ENCODE data around the gene ANKDD1A.
A peak's percentile ranks its signal among the peaks of the same experiment; 100 is the strongest.

The ANKDD1A gene

DNA sequence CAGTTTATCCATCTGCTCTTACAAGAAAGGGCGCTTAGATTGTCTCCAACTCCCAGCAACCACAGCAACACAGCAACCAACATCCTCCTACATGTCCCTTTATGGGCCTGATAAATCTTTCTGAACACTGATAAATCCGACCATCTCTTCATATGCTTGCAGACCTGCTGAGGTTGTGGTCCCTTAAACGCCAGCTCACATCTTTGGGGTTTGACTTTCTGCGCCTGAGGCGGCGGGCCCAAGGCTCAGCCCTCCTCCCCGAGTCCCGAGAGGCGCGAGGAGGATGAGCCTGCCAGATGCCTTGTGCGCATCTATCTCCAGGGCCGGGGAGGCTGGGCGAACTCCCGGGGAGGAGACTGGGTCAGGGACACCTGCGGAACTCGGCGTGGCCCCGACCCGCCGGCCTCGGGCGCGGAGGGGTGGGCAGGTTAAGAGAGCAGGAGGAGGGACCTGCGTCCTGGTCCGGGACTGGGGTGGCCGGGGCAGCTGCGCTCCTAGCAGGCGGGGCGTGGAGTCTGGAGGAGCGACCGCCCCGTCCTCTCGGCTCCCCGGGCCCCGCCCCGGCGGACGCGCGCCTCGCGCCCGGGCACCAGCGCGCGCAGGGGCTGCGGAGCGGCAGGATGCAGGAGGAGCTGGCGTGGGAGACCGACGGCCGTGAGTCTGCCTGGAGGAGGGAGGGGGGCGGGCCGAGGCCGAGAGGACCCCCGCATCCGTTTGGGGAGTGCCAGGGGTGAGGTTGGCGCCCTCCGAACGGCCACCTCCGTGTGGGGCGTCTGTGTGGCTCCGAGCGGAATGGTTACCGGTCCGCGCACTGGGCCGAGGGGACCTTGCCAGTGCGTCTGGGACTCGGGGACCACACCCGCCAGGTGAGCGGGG is at the start of gene ANKDD1A:
Gene ANKDD1A (plus strand): TSS at position 592 of the 876 bp plus-strand sequence. CDS start 29 bp downstream, at position 621.
- H3K36me3 Mint-ChIP-seq (ENCODE audit: insufficient read depth), result peaks cover 3% of the 10 kb centered on the region
- DNase-seq (ENCODE audit: low spot score in 2 of 2), result no peak
- ATAC-seq (replicated peaks; ENCODE audit: extremely low read depth, poor library complexity, severe bottlenecking), result peak; percentile 64
- peaks cover 16% of the 10 kb centered on the region for H3K4me1 Mint-ChIP-seq
- peak within 1 kb of the TSS; percentile 22 for H3K27ac Mint-ChIP-seq (ENCODE audit: low read depth)
- H3K9me3 Mint-ChIP-seq, result no peaks in the 10 kb centered on the region
- H3K27me3 Mint-ChIP-seq, result no peaks in the 10 kb centered on the region
- H3K4me3 Mint-ChIP-seq, result peak within 1 kb of the TSS; percentile 63

DNA sequence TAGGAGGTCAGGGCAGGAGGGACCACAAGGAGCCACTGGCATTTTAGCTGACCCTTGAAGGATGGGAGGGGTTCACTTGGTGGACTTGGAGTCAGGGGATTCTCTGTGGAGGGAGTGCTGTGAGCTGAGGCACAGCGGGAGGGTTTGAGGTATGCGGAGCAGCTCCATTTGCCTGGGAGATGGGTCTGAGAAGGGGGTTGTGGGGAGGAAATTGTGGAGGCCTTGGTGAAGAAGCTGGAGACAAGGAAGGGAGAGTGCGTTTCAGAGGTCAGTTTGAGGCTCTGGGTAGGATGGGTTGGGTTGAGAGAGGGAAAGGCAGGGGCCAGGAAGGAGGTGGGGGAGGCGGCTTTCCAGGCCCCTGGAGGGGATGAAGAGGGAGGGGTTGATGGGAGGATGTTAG is 49.7 kb upstream of the ANKDD1A start:
- Mint-ChIP-seq H3K4me1 (peaks cover 42% of the 10 kb centered on the region), H3K27me3 (no peaks in the 10 kb centered on the region), H3K27ac (ENCODE audit: low read depth) (peak overlapping the region; percentile 77), H3K4me3 (no peak overlapping the region), H3K36me3 (ENCODE audit: insufficient read depth) (peaks cover 31% of the 10 kb centered on the region), H3K9me3 (no peaks in the 10 kb centered on the region)
- no peak for ATAC-seq (replicated peaks; ENCODE audit: extremely low read depth, poor library complexity, severe bottlenecking)
- DNase-seq (ENCODE audit: low spot score in 2 of 2), result no peak

DNA sequence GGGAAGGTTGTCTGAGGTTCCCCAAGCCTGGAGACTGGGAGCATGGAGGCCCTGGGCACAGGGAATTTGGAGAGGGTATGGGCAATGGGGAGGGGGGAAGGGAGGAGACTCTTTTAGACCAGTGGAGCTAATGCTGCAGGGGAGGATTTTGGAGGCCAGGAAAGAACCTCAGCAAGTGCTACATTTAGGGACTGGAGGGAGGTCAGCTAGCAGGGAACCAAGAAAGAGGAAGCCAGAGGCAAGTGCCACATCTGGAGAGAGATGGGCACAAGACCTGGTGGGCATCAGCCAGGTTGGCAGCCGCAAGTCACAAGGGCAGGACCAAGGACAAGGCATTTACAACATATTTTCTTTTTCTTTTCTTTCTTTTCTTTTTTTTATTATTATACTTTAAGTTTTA is 49.3 kb upstream of the ANKDD1A start:
- Mint-ChIP-seq H3K27me3 (no peaks in the 10 kb centered on the region), H3K4me3 (no peak overlapping the region), H3K9me3 (no peaks in the 10 kb centered on the region), H3K4me1 (peaks cover 37% of the 10 kb centered on the region), H3K36me3 (ENCODE audit: insufficient read depth) (peaks cover 28% of the 10 kb centered on the region), H3K27ac (ENCODE audit: low read depth) (peak overlapping the region; percentile 77)
- ATAC-seq (replicated peaks; ENCODE audit: extremely low read depth, poor library complexity, severe bottlenecking) (no peak), DNase-seq (ENCODE audit: low spot score in 2 of 2) (no peak)

DNA sequence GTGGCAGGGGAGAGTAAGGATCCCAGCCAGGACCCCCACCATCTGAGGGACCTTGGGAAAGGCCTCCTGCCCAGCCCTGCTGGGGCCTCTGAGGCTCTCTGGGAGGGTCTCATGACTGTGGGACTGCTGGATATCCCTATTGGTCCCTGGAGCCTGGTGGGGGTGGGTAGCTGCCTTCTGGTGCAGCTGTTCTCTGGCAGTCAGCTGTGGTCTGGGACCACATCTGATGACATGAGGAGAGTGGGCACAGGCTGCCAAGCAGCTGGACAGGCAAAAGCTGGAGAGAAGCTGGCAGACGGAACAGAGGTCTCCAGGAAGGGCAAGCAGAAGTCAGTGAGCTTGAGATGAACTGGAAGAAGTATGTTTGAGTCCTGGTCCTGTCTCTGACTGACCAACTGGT is 47.6 kb upstream of the ANKDD1A start:
- Mint-ChIP-seq H3K27me3 (no peaks in the 10 kb centered on the region), H3K4me1 (peaks cover 21% of the 10 kb centered on the region), H3K4me3 (no peak overlapping the region), H3K36me3 (ENCODE audit: insufficient read depth) (peaks cover 26% of the 10 kb centered on the region), H3K27ac (ENCODE audit: low read depth) (peak overlapping the region; percentile 90), H3K9me3 (no peaks in the 10 kb centered on the region)
- ATAC-seq (replicated peaks; ENCODE audit: extremely low read depth, poor library complexity, severe bottlenecking), result no peak
- DNase-seq (ENCODE audit: low spot score in 2 of 2), result no peak

DNA sequence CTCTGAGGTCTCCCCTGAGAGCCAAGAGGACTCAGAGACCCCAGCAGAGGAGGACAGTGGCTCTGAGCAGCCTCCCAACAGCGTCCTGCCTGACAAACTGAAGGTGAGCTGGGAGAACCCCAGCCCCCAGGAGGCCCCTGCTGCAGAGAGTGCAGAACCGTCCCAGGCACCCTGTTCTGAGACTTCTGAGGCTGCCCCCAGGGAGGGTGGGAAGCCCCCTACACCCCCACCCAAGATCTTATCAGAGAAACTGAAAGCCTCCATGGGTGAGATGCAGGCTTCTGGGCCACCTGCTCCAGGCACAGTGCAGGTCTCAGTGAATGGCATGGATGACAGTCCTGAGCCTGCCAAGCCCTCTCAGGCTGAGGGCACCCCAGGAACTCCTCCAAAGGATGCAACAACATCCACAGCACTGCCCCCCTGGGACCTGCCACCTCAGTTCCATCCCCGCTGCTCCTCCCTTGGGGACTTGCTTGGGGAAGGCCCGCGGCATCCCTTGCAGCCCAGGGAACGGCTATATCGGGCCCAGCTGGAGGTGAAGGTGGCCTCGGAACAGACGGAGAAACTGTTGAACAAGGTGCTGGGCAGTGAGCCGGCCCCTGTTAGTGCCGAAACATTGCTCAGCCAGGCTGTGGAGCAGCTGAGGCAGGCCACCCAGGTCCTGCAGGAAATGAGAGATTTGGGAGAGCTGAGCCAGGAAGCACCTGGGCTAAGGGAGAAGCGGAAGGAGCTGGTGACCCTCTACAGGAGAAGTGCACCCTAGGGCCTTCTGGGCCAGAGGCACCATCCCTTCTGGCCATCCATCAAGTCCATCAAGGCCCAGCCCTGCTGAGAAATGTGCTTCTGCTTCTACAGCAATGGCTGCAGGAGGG is 46.3 kb upstream of the ANKDD1A start:
- no peak for DNase-seq (ENCODE audit: low spot score in 2 of 2)
- no peaks in the 10 kb centered on the region for H3K27me3 Mint-ChIP-seq
- no peaks in the 10 kb centered on the region for H3K9me3 Mint-ChIP-seq
- no peak overlapping the region for H3K4me3 Mint-ChIP-seq
- peaks cover 26% of the 10 kb centered on the region for H3K4me1 Mint-ChIP-seq
- H3K36me3 Mint-ChIP-seq (ENCODE audit: insufficient read depth), result peaks cover 22% of the 10 kb centered on the region
- no peak overlapping the region for H3K27ac Mint-ChIP-seq (ENCODE audit: low read depth)
- ATAC-seq (replicated peaks; ENCODE audit: extremely low read depth, poor library complexity, severe bottlenecking), result no peak

DNA sequence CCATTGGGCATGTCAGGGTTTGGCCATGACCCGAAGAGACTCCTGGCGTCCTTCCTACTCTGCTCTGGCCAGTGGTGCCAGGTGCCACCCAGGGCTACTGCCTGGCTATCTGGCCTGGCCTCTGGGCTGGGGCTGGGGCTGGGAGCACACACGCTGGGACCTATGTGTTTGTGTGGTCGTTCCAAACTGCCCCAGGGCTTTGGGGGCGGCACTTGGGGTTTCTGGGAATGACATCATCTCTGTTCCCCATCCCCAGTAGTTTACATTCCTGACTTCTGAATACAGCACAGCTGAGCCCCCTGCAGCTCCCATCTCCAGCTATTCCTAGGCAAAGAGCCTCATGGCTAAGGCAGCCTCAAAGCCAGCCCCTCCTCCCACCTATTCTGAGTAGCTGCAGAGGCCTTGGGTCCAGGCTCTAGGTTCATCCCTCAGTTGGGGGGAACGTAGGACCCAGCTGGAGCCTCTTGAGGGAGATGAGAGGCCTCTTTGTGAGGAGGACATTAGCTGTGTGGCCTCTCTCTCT is 45.6 kb upstream of the ANKDD1A start:
- H3K27ac Mint-ChIP-seq (ENCODE audit: low read depth), result no peak overlapping the region
- DNase-seq (ENCODE audit: low spot score in 2 of 2) (no peak), ATAC-seq (replicated peaks; ENCODE audit: extremely low read depth, poor library complexity, severe bottlenecking) (no peak)
- no peaks in the 10 kb centered on the region for H3K9me3 Mint-ChIP-seq
- peaks cover 19% of the 10 kb centered on the region for H3K36me3 Mint-ChIP-seq (ENCODE audit: insufficient read depth)
- H3K4me3 Mint-ChIP-seq, result no peak overlapping the region
- H3K27me3 Mint-ChIP-seq, result no peaks in the 10 kb centered on the region
- H3K4me1 Mint-ChIP-seq, result peaks cover 26% of the 10 kb centered on the region

DNA sequence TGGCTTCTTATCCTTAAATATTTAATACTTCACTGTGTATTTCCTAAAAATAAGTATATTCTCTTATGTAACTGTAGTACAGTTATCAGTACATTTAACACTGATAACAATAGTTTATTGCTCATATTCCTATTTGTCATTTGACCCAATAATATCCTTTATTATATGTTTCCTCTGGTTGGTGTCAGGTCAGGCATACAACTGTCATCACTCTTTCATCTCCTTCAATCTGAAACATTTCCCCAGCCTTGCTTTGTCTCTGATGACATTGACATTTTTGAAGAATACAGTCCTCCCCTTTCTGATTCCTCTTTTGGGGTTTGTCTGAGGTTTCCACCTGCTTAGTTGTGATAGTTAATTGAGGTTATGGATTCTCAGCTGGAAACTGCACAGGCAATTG is 42.2 kb upstream of the ANKDD1A start:
- Mint-ChIP-seq H3K27ac (ENCODE audit: low read depth) (no peak overlapping the region), H3K4me1 (peaks cover 13% of the 10 kb centered on the region)
- DNase-seq (ENCODE audit: low spot score in 2 of 2), result no peak

DNA sequence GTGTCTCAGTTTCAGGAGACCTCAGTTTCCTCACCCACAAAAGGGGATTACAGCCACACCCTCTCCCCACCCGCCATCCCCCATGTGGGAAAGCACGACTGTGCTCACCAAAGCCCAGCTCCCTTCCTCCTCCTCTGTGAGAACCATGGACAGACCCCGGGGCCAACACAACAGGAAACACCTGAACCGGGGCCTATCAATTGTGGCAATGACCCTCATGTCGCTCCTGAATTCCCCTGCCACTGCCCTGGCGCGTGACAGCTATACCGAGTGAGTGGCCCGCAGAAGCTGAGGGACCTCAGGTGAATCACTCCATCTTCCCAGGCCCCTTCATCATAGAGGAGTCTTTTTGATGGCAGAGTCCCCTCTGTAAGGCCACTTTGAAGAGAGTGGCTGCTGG is 41.3 kb upstream of the ANKDD1A start:
- peaks cover 18% of the 10 kb centered on the region for H3K4me1 Mint-ChIP-seq
- H3K4me3 Mint-ChIP-seq, result no peak overlapping the region
- no peaks in the 10 kb centered on the region for H3K9me3 Mint-ChIP-seq
- H3K27ac Mint-ChIP-seq (ENCODE audit: low read depth), result no peak overlapping the region
- ATAC-seq (replicated peaks; ENCODE audit: extremely low read depth, poor library complexity, severe bottlenecking) (no peak), DNase-seq (ENCODE audit: low spot score in 2 of 2) (no peak)
- H3K27me3 Mint-ChIP-seq, result no peaks in the 10 kb centered on the region
- H3K36me3 Mint-ChIP-seq (ENCODE audit: insufficient read depth), result peaks cover 4% of the 10 kb centered on the region

More for the DNA sequence above, 42.2 kb upstream of the ANKDD1A start:
- no peaks in the 10 kb centered on the region for H3K27me3 Mint-ChIP-seq
- peaks cover 5% of the 10 kb centered on the region for H3K36me3 Mint-ChIP-seq (ENCODE audit: insufficient read depth)
- no peaks in the 10 kb centered on the region for H3K9me3 Mint-ChIP-seq
- no peak for ATAC-seq (replicated peaks; ENCODE audit: extremely low read depth, poor library complexity, severe bottlenecking)
- H3K4me3 Mint-ChIP-seq, result no peak overlapping the region

DNA sequence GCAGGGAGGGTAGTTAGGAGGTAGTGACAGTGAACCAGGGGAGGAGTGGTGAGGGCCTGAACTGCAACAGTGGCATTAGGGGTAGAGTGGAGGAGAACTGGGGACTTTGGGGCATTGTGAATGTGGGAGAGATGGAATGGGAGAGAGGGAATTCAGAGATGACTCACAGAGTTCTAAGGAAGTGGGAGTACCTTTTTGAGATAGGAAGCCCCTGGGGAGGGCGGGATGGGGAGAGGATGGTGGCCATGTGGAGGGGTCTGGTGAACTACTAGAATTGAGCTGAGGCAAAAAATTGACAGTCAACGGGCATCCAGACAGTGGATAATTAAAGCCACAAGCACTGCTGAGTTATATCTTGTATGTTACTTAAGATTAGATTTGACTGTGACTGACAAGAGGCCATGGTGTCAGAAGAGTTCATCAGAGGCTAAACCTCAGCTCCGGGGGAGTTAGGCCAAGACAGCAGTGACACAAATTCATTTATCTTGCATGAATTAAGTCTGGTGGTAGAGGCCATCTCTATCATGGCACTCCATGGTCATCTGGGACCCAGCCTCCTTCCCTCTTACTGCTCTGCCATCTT is 36.0 kb upstream of the ANKDD1A start:
- no peak overlapping the region for H3K4me3 Mint-ChIP-seq
- peak overlapping the region; percentile 16 for H3K27ac Mint-ChIP-seq (ENCODE audit: low read depth)

DNA sequence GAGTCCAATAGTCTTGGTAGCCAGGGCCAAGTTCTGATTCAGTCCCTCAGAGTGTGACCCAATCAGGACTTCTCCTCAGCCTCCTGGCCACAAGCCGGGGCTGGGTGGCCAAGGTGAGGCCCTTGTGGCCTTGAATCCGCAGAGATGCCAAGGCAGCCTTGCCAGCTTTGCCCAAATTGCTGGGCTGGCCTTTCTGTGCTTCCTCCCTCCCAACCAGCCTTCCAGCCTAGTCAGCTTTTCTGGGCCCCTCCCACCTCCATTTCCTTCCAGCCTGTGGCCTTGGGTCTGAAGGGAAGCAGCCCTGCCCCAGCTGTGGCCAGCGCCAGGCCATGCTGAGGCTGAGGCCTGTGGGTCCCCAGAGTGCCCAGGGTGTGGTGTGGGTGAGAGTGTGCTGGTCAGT is 34.3 kb upstream of the ANKDD1A start:
- DNase-seq (ENCODE audit: low spot score in 2 of 2) (no peak), ATAC-seq (replicated peaks; ENCODE audit: extremely low read depth, poor library complexity, severe bottlenecking) (no peak)
- Mint-ChIP-seq H3K4me1 (peaks cover 37% of the 10 kb centered on the region), H3K27me3 (no peaks in the 10 kb centered on the region), H3K4me3 (no peak overlapping the region), H3K9me3 (no peaks in the 10 kb centered on the region), H3K36me3 (ENCODE audit: insufficient read depth) (peaks cover 4% of the 10 kb centered on the region), H3K27ac (ENCODE audit: low read depth) (no peak overlapping the region)

More for the DNA sequence above, 36.0 kb upstream of the ANKDD1A start:
- Mint-ChIP-seq H3K9me3 (no peaks in the 10 kb centered on the region), H3K27me3 (no peaks in the 10 kb centered on the region), H3K4me1 (peaks cover 30% of the 10 kb centered on the region), H3K36me3 (ENCODE audit: insufficient read depth) (peaks cover 5% of the 10 kb centered on the region)
- ATAC-seq (replicated peaks; ENCODE audit: extremely low read depth, poor library complexity, severe bottlenecking) (no peak), DNase-seq (ENCODE audit: low spot score in 2 of 2) (no peak)

DNA sequence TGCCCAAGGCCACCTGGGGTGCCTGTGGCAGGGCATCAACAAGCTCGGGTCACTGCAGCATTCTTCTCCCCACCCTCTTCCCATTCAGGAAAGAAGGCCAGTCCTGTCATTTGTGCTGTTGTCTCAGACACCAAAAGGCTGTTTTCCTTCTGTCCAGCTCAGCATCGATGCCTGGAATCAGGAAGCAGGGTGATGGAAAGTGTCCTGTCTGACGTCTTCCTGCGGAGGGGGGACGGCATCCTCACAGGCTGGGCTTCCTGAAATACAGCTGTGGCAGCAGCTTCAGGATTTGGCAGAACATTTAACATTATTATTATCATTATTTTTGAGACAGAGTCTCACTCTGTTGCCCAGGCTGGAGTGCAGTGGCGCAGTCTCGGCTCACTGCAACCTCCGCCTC is 33.0 kb upstream of the ANKDD1A start:
- peaks cover 4% of the 10 kb centered on the region for H3K36me3 Mint-ChIP-seq (ENCODE audit: insufficient read depth)
- H3K4me1 Mint-ChIP-seq, result peaks cover 42% of the 10 kb centered on the region
- H3K9me3 Mint-ChIP-seq, result no peaks in the 10 kb centered on the region
- no peak overlapping the region for H3K4me3 Mint-ChIP-seq
- no peak overlapping the region for H3K27ac Mint-ChIP-seq (ENCODE audit: low read depth)
- H3K27me3 Mint-ChIP-seq, result no peaks in the 10 kb centered on the region
- no peak for DNase-seq (ENCODE audit: low spot score in 2 of 2)
- no peak for ATAC-seq (replicated peaks; ENCODE audit: extremely low read depth, poor library complexity, severe bottlenecking)

DNA sequence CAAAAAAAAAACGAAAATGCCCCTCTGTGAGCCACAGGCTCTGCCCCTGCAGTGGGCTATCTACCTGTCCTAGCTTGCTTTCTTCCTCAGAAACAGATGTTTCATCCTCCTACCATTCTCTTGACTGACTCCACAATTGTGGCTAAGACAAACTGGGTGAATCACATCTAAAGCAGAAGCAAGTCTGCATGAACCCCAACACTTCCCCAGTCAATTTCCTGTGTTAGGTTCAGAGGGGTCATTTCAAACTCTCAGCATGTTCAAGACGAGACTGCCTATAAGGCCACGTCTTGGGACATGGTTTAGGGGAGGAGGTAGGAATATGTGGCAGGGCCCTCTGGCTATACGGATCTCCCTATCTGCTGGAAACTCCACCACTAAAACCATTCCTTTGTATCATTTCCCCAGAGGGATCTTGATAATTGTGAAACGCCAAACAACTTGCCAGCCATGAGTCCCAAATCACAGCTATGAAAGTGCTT is 28.6 kb upstream of the ANKDD1A start:
- Mint-ChIP-seq H3K9me3 (no peaks in the 10 kb centered on the region), H3K4me1 (peaks cover 30% of the 10 kb centered on the region), H3K27ac (ENCODE audit: low read depth) (peak overlapping the region; percentile 97), H3K36me3 (ENCODE audit: insufficient read depth) (peaks cover 4% of the 10 kb centered on the region), H3K27me3 (no peaks in the 10 kb centered on the region), H3K4me3 (peak overlapping the region; percentile 69)
- DNase-seq (ENCODE audit: low spot score in 2 of 2) (peak in 1 of 2 donors; percentile 40), ATAC-seq (replicated peaks; ENCODE audit: extremely low read depth, poor library complexity, severe bottlenecking) (peak; percentile 81)

Measured in central memory CD8-positive, alpha-beta T cell (primary cell).